ENCODE measurements around the gene PYY. TPM values are rescaled to one million over a fixed set of nuclear protein-coding genes. Genes with fewer than 3 reads are reported as not detected.
"Not testable (repeated sequence)": the region's sequence is repeated elsewhere in the genome, so short reads cannot be mapped to it uniquely, and the experiment has no call there.

Gene PYY
- total and polyA plus RNA-seq, 5 donors: not detected

GRCh38 chr17:43961954-43962353 is 8.2 kb upstream of the PYY start:
- DNase-seq (no peak), ATAC-seq (no peak)
- H3K9me3 ChIP-seq (ENCODE audit: control insufficient read depth, low read length): no peaks in the 10 kb centered on the region
- no peak overlapping the region for H3K27ac ChIP-seq (ENCODE audit: low read length)
- H3K27me3 ChIP-seq (ENCODE audit: control insufficient read depth, insufficient read depth): no peaks in the 10 kb centered on the region
- WGBS: 80% methylated on average over 2 of the region's 2 CpGs
- H3K4me1 ChIP-seq (ENCODE audit: control insufficient read depth, insufficient read depth, low read length): no peaks in the 10 kb centered on the region
- no peak overlapping the region for H3K4me3 ChIP-seq (ENCODE audit: low read length)
- intact Hi-C loops (cut with DNase I): no loop called here

GRCh38 chr17:43961292-43961691 is 7.6 kb upstream of the PYY start:
- H3K27ac ChIP-seq (ENCODE audit: low read length); DNase-seq; H3K9me3 ChIP-seq (ENCODE audit: control insufficient read depth, low read length); ATAC-seq; H3K27me3 ChIP-seq (ENCODE audit: control insufficient read depth, insufficient read depth); H3K4me1 ChIP-seq (ENCODE audit: control insufficient read depth, insufficient read depth, low read length); intact Hi-C loops (cut with DNase I); H3K4me3 ChIP-seq (ENCODE audit: low read length): not testable (repeated sequence)
- WGBS: 95% methylated on average over 6 of the region's 6 CpGs

- no peak for DNase-seq
- no peak overlapping the region for H3K27ac ChIP-seq (ENCODE audit: low read length)
- intact Hi-C loops (cut with DNase I): no loop called here
- no peaks in the 10 kb centered on the region for H3K27me3 ChIP-seq (ENCODE audit: control insufficient read depth, insufficient read depth)
- ATAC-seq: no peak
- no peak overlapping the region for H3K4me3 ChIP-seq (ENCODE audit: low read length)
- WGBS: 60% methylated on average over 2 of the region's 2 CpGs
- H3K4me1 ChIP-seq (ENCODE audit: control insufficient read depth, insufficient read depth, low read length): no peaks in the 10 kb centered on the region
- H3K9me3 ChIP-seq (ENCODE audit: control insufficient read depth, low read length): no peaks in the 10 kb centered on the region
These were observed 5.1 kb upstream of the PYY start for GRCh38 chr17:43958748-43959352.

GRCh38 chr17:43956222-43956621 is 2.5 kb upstream of the PYY start:
- intact Hi-C loops (cut with DNase I): no loop called here
- ATAC-seq: no peak
- no peak overlapping the region for H3K4me3 ChIP-seq (ENCODE audit: low read length)
- H3K27ac ChIP-seq (ENCODE audit: low read length): no peak overlapping the region
- H3K9me3 ChIP-seq (ENCODE audit: control insufficient read depth, low read length): no peaks in the 10 kb centered on the region
- no peaks in the 10 kb centered on the region for H3K27me3 ChIP-seq (ENCODE audit: control insufficient read depth, insufficient read depth)
- DNase-seq: no peak
- H3K4me1 ChIP-seq (ENCODE audit: control insufficient read depth, insufficient read depth, low read length): no peaks in the 10 kb centered on the region
- WGBS: 87% methylated on average over 8 of the region's 8 CpGs

GRCh38 chr17:43952724-43953666 is 745 bp downstream of the PYY start:
- no peak for DNase-seq
- Histone ChIP-seq H3K4me3 (ENCODE audit: low read length) (no peak overlapping the region), H3K9me3 (ENCODE audit: control insufficient read depth, low read length) (no peaks in the 10 kb centered on the region), H3K27me3 (ENCODE audit: control insufficient read depth, insufficient read depth) (no peaks in the 10 kb centered on the region), H3K4me1 (ENCODE audit: control insufficient read depth, insufficient read depth, low read length) (no peaks in the 10 kb centered on the region), H3K27ac (ENCODE audit: low read length) (no peak overlapping the region)
- intact Hi-C loops (cut with DNase I): no loop called here
- peak in 1 of 2 donors; percentile 24 for ATAC-seq
- 5% methylated on average over 82 of the region's 82 CpGs for WGBS

- no peak overlapping the region for H3K27ac ChIP-seq (ENCODE audit: low read length)
- intact Hi-C loops (cut with DNase I): no loop called here
- no peaks in the 10 kb centered on the region for H3K4me1 ChIP-seq (ENCODE audit: control insufficient read depth, insufficient read depth, low read length)
- WGBS: 12% methylated on average over 19 of the region's 19 CpGs
- H3K4me3 ChIP-seq (ENCODE audit: low read length): no peak overlapping the region
- ATAC-seq: peak in 1 of 2 donors; percentile 10
- no peaks in the 10 kb centered on the region for H3K27me3 ChIP-seq (ENCODE audit: control insufficient read depth, insufficient read depth)
- no peak for DNase-seq
- H3K9me3 ChIP-seq (ENCODE audit: control insufficient read depth, low read length): no peaks in the 10 kb centered on the region
These were observed 1.4 kb downstream of the PYY start for GRCh38 chr17:43952351-43952723.

- Histone ChIP-seq H3K9me3 (ENCODE audit: control insufficient read depth, low read length) (no peaks in the 10 kb centered on the region), H3K27ac (ENCODE audit: low read length) (no peak overlapping the region), H3K4me3 (ENCODE audit: low read length) (no peak overlapping the region), H3K27me3 (ENCODE audit: control insufficient read depth, insufficient read depth) (no peaks in the 10 kb centered on the region), H3K4me1 (ENCODE audit: control insufficient read depth, insufficient read depth, low read length) (no peaks in the 10 kb centered on the region)
- 51% methylated on average over 4 of the region's 4 CpGs for WGBS
- DNase-seq: no peak
- no peak for ATAC-seq
- intact Hi-C loops (cut with DNase I): no loop called here
These were observed 2.0 kb downstream of the PYY start for GRCh38 chr17:43951750-43952149.

GRCh38 chr17:43950554-43950953 is 3.2 kb downstream of the PYY start:
- intact Hi-C loops (cut with DNase I): no loop called here
- ATAC-seq (no peak), DNase-seq (no peak)
- H3K9me3 ChIP-seq (ENCODE audit: control insufficient read depth, low read length): no peaks in the 10 kb centered on the region
- no peaks in the 10 kb centered on the region for H3K27me3 ChIP-seq (ENCODE audit: control insufficient read depth, insufficient read depth)
- 87% methylated on average over 2 of the region's 2 CpGs for WGBS
- H3K4me3 ChIP-seq (ENCODE audit: low read length): no peak overlapping the region
- no peaks in the 10 kb centered on the region for H3K4me1 ChIP-seq (ENCODE audit: control insufficient read depth, insufficient read depth, low read length)
- no peak overlapping the region for H3K27ac ChIP-seq (ENCODE audit: low read length)

- Histone ChIP-seq H3K9me3 (ENCODE audit: control insufficient read depth, low read length) (no peaks in the 10 kb centered on the region), H3K4me3 (ENCODE audit: low read length) (no peak overlapping the region), H3K27ac (ENCODE audit: low read length) (no peak overlapping the region), H3K4me1 (ENCODE audit: control insufficient read depth, insufficient read depth, low read length) (no peaks in the 10 kb centered on the region), H3K27me3 (ENCODE audit: control insufficient read depth, insufficient read depth) (no peaks in the 10 kb centered on the region)
- WGBS: 55% methylated on average over 4 of the region's 4 CpGs
- intact Hi-C loops (cut with DNase I): loop anchor here in 2 of 4 donors (10.0 kb wide), 2 partner anchors 85 to 95 kb away; no protein-coding TSS in a partner anchor
- no peak for ATAC-seq
- no peak for DNase-seq
These were observed 4.0 kb downstream of the PYY start for GRCh38 chr17:43949781-43950180.

- no peak for ATAC-seq
- intact Hi-C loops (cut with DNase I): loop anchor here in 2 of 4 donors (10.0 kb wide), 2 partner anchors 88 to 98 kb away; no protein-coding TSS in a partner anchor
- DNase-seq: no peak
- 53% methylated on average over 4 of the region's 4 CpGs for WGBS
- Histone ChIP-seq H3K9me3 (ENCODE audit: control insufficient read depth, low read length) (no peaks in the 10 kb centered on the region), H3K4me3 (ENCODE audit: low read length) (no peak overlapping the region), H3K4me1 (ENCODE audit: control insufficient read depth, insufficient read depth, low read length) (no peaks in the 10 kb centered on the region), H3K27me3 (ENCODE audit: control insufficient read depth, insufficient read depth) (no peaks in the 10 kb centered on the region), H3K27ac (ENCODE audit: low read length) (no peak overlapping the region)
These were observed 7.0 kb downstream of the PYY start for GRCh38 chr17:43946781-43947180.

- 64% methylated on average over 12 of the region's 12 CpGs for WGBS
These were observed 8.5 kb downstream of the PYY start for GRCh38 chr17:43945074-43945829.

More at GRCh38 chr17:43945074-43945829, 8.5 kb downstream of the PYY start:
- intact Hi-C loops (cut with DNase I): loop anchor here in 3 of 4 donors (2.0 to 10.0 kb wide), 3 partner anchors 50 to 100 kb away; no protein-coding TSS in a partner anchor
- ATAC-seq (no peak), DNase-seq (no peak)
- H3K9me3 ChIP-seq (ENCODE audit: control insufficient read depth, low read length): no peaks in the 10 kb centered on the region
- H3K27me3 ChIP-seq (ENCODE audit: control insufficient read depth, insufficient read depth): no peaks in the 10 kb centered on the region
- no peaks in the 10 kb centered on the region for H3K4me1 ChIP-seq (ENCODE audit: control insufficient read depth, insufficient read depth, low read length)
- H3K4me3 ChIP-seq (ENCODE audit: low read length): no peak overlapping the region
- H3K27ac ChIP-seq (ENCODE audit: low read length): no peak overlapping the region

Data from right cardiac atrium (tissue), 5 donors.